ENCODE data around the gene FAM20B.

FAM20B gene

GRCh38 chr1:179095924-179096323, 70.2 kb downstream of the FAM20B start:
- DNase-seq, result no peak

- DNase-seq, result no peak
These were observed 74.2 kb downstream of the FAM20B start for GRCh38 chr1:179099891-179100290.

GRCh38 chr1:179101566-179101965, 75.9 kb downstream of the FAM20B start:
- no peak for DNase-seq

- DNase-seq, result no peak
These were observed 78.3 kb downstream of the FAM20B start for GRCh38 chr1:179103999-179104398.

- no peak for DNase-seq
These were observed 79.0 kb downstream of the FAM20B start for GRCh38 chr1:179104611-179105250.

GRCh38 chr1:179105393-179105792, 79.7 kb downstream of the FAM20B start:
- DNase-seq, result peak; percentile 32

GRCh38 chr1:179107706-179108629, 82.3 kb downstream of the FAM20B start:
- peak; percentile 91 for DNase-seq

- DNase-seq, result no peak
These were observed 83.0 kb downstream of the FAM20B start for GRCh38 chr1:179108644-179109043.

- DNase-seq, result no peak
These were observed 89.5 kb downstream of the FAM20B start for GRCh38 chr1:179115181-179115580.

GRCh38 chr1:179119513-179119912, 93.8 kb downstream of the FAM20B start:
- no peak for DNase-seq

GRCh38 chr1:179120736-179121135, 95.0 kb downstream of the FAM20B start:
- no peak for DNase-seq

- peak; percentile 80 for DNase-seq
These were observed 95.7 kb downstream of the FAM20B start for GRCh38 chr1:179121159-179121938.

- no peak for DNase-seq
These were observed 99.2 kb downstream of the FAM20B start for GRCh38 chr1:179124873-179125272.
